Dermis microvascular lymphatic vessel endothelial cell (primary cell): Measurements from ENCODE around the gene CASQ1. TPM values are rescaled to one million over a fixed set of nuclear protein-coding genes. Genes with fewer than 3 reads are reported as not detected.

Experiments
- DNase-seq, 2 donors: peaks; one replicate each; pipeline versions ENCODE4 v3.0.0 to v3.0.0-alpha.2; 2010; ENCODE audit warnings: low read depth in 2 of 2
- total RNA-seq: library from RNA; depleted of rRNA; stranded (reverse); fragments of >200 nt; gene quantifications from 2 replicates; pipeline ENCODE4 v1.2.1, GENCODE V29; 2014

CASQ1 gene
- total RNA-seq, 1 donor from 2014 or later, result not detected

DNA sequence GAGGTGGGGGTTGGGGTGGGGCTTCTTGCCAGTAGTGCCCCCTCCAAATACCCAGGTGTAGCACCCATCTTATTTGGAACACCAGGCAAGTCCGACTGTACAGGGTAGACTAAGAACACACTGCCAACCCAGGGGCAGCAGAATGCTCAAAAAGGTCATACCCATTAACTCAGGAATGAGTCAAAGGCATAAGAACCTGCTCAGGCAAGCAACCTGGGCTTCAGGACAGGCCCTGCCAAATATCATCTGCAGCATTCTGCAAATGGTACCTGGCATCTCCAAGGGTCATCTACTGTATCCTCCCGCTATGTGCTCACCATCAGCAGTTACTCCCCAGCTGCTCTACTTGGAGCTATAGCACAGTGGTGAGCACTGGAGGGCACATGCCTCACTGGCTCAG is 34.2 kb downstream of the CASQ1 start:
- DNase-seq, result no peak

DNA sequence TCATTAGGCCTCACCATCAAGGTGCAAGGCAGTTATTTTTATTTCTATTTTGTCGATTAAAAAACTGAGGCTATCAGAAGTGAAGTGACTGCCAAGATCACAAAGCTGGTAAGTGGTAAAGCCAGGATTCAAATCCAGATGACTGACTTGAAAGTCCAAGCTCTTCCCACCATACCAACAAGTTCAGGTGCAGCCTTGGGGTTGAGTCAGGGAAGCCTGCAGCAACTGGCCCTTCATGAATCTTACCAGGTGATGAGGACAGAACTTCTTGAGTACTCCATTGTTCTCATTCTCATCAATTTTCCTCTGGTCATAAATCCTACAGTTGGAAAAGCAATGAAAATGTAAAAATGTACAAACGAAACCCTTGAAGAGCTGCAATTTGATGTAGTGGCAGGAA is 35.0 kb downstream of the CASQ1 start:
- no peak for DNase-seq

DNA sequence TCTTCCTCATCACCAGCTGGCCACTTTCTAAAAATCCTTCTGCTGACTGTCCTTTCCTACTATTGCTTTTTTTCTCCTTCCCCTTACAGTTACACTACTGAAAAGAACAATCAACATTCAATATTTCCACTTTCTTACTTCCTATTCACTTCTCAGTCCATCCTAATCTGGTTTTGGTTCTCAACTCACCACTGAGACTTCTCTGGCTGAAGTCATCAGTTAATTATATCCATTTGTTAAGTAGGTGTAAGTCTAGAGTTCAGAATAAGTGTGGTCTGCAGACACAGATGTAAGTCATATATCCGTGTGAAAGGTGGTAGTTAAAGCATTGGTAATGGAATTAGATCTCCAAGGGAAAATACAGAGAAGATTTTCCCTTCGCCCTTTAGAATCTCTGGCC is 36.2 kb downstream of the CASQ1 start:
- no peak for DNase-seq

DNA sequence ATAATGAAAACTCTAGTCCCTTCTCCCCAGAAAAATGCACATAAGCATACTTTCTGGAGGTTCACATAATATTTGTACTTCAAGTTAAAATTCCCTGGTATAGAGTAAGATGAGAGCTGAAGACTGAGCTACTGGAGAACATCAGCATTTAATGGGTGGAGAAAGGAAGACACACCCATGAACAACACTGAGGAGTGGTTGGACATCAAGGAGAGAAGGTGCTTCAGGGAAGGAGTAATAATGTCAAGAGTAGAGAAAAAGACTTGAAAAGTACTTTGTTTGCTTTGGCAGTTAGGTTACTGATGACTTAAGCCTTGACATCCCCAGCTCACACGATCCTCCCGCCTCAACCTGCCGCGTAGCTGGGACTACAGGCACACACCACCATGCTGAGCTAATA is 36.7 kb downstream of the CASQ1 start:
- DNase-seq, result no peak

DNA sequence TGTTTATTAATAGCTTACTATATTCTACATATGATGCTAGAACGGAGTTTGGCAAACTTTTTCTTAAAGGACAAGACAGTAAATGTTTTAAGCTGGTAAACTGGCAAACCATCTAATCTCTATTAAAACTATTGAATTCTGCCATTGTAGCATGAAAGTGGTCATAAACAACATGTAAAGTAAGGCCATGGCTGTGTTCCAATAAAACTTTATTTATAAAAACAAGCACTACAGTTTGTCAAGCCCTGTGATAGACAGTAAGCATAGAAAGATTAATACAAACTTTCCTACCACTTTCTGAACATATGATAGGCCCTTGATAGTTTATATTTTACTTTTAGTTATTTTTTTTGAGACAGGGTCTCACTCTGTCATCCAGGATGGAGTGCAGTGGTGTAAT is 37.2 kb downstream of the CASQ1 start:
- DNase-seq, result no peak

DNA sequence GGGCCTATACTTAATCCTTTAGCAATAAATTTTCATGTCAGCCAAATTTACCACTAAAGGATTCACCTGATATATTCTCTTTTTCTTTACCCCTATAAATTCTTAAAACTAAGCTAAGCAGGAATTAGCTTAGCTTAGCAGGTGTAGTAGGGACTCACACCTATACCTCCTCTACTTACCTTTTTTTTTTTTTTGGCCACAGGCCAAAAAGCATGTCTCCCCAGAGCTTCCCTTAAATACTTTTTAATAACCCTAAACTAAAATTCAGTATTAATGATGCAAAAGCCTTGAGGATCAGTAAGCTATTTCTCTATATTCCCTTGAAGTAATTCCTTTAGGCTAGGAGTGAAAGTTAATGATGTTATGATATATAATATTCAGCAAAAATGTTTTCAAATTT is 38.1 kb downstream of the CASQ1 start:
- DNase-seq, result no peak

DNA sequence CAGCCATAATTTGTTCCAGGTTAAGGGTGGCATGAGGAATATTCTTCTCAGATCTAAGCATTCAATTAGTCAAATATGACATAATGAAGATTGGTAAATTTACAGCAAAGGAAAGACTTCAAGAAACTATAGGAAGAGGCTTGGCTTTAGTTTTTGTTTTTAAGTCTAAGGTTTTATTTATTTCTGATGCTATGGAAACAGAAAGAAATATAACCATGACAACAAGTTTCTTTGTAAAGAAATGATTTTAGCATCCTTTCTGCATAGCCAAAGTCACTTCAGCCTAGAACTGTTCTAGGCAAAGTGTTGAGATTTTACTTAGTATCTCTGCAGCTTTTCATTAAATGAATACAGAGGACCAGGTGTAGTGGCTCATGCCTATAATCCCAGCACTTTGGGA is 42.5 kb downstream of the CASQ1 start:
- DNase-seq, result no peak

DNA sequence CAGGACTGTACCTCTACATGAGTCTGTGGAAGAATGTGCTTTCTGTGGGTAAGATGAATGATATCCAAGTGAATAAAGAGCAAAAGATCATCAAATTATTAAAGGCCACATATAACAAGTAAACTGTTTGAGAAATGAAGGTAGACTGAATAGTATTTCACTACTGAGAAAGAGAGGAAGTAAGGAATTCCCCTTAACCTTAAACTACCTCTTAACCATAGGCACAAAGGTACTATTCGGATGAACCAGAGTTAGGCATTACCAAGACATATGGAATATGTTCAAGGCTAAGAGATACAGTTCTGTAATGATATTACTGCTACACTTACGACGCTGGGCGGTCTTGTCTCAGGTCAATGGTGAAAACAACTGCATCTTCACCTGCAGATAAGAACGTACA is 46.4 kb downstream of the CASQ1 start:
- no peak for DNase-seq

DNA sequence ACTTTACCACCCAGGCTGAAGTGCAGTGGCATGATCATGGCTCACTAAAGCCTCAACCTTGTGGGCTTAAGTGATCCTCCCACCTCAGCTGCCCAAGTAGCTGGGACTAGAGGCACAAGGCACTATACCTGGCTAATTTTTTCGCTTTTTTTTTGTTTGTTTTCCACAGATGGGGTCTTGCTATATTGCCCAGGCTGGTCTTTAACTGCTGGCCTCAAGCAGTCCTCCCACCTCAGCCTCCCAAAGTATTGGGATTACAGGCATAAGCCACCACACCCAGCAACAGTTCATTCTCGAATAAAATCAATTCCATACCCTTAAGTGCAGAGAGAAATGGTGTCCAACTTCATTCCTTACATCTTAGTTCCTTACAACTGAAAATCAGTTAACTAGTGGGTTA is 47.2 kb downstream of the CASQ1 start:
- DNase-seq, result no peak

DNA sequence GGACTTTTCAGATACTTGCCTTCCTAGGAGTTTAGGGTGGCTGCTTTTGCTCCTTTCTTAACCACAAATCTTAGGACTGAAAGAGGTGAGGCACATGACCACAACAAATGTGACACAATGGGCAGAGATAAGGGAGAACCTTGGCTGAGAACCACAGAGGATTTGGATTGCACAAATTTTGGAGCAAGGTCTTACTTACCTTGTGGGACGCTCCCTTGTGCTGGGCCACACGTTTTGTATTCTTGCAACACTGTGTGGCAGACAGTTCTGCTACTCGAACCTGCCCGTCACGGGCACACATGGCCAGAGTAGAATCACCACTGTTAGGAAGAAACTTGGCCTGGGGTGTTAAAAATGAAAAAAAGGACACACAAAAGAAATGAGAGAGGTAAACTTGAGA is 48.0 kb downstream of the CASQ1 start:
- no peak for DNase-seq

DNA sequence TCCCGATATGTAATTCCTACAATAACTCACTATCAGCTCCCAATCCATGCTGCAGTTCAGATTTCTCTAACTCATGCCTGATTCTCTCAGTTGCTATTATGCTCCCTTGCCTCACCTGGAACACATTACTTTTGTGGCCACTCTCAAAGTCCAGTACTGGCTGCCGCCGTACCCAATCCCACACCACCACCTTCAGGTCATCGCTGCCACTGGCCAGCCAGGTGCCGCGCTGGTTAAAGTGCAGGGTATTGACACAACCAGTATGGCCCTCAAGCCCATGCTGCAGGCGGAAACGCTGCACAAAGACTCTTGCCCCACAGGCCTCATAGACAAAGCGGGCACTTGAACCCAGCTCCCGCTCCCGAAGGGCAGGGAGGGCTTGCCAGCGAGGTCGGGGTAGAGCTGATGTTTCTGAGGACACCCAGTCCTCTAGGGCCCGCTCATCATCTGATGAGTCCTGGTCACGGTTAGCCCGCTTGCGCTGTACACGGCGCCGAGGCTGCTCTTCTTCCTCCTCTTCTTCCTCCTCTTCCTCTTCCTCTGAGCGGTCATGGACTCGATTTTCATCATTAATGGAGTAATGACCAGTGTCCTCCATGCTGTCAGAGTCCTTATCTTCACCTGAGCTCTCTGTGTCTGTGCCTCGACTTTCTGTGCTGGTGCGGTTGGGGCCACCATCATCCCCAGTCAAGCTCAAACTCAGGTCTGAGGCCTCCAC is 49.4 kb downstream of the CASQ1 start:
- DNase-seq, result no peak

DNA sequence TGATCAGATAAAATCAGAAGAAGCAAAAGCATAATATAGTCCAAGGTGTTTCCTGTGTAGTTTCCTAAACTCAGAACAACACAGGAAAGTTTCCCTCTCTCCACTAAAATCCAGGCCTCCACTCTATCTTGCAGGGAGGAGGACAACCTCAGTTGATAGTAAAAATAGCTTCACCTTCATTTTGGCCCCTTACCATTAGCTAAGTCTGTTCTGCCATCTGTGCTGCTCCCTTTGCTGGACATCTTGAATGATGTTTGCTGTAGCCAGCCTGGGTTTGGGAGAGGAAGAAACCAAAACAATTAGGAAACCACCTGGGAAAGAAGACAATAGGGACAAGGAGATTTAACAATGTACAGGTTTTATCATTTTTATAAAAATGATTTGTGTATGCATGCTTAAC is 53.4 kb downstream of the CASQ1 start:
- DNase-seq, result peak in 1 of 2 donors; percentile 29

DNA sequence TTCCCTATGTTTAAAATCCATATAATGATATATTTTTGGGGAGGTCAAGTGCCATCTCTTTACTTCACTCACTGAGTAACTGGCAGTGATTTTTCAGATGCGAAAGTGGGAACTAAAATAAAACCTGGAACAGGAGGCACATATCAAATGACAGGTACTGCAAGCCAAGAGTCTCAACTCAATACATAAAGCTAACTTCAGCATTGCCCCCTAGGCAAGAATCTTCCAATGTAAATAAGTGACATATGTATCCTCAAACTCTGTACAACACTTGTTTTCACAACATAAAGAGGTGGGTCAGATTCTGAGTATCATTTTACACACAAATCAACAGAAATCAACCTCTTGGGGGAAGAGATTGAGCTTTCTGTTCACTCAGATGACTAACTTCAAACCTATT is 53.8 kb downstream of the CASQ1 start:
- DNase-seq, result peak in 1 of 2 donors; percentile 5

DNA sequence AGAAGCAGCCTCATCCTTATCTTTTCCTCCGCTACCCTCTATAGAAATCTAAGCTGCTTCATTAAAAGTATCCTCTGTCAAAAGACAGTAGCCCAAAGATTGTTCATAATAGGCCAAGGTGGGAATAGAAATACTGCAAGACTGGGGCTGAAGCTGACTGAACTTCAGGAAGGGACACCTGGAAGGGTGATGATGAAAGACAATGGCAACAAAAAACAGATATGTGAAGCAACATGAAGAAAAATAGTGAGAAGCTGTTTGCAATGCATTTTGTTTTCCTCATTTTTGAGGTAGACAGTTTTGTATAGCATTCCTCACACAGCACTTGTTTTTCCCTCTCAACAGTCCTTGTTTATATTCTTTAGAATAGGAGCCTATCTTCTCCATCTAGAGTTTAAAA is 55.1 kb downstream of the CASQ1 start:
- DNase-seq, result no peak

DNA sequence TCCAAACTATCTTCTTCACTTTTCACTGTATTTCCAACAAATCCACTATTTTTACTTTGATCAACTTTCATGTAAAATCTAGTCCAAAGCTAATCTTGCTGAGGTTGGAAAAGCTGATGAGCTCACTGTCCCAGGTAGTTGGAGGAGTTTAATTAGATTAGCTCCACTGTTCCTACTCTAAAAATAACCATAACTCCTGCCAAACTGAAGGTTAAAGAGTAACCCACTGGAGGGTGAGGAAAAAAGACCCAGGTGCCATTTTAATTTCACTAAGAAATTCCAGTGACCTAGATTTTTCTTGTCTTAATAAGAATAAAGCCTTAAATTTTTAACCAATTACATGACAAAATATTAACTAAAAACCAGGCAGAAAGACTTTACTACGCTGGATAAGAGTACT is 56.7 kb downstream of the CASQ1 start:
- DNase-seq, result no peak

DNA sequence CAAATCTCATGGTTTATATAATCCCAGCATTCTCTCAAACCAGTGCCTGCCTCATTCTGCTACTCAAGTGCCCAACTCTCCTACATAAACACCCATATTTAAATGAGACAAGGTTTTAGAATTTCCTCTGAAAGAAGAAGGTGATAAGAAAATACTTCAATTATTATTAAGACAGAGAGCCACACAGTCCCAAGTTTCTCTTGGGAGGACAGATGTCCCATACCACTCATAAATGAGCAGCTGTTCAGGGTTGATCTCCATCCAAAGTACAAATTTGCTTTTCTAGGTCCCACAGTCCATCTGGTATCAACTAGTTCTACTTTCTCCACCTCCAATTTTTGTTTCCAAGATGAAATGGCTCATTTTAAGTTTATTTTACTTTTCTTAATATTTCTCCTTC is 60.6 kb downstream of the CASQ1 start:
- DNase-seq, result no peak

Other genes starting within 250 kb of the CASQ1 start
- gene IGSF9, start 245.0 kb upstream of the CASQ1 start, total RNA-seq, result not detected in 2 replicates
- gene SLAMF9, start 236.3 kb upstream of the CASQ1 start, total RNA-seq, result not detected in 2 replicates
- gene PIGM, start 158.6 kb upstream of the CASQ1 start, total RNA-seq, result 2.3 and 3.5 TPM in 2 replicates
- not detected in 2 replicates for gene KCNJ10, start 120.4 kb upstream of the CASQ1 start, total RNA-seq
- gene KCNJ9, start 109.0 kb upstream of the CASQ1 start, total RNA-seq, result not detected in 2 replicates
- 5.6 and 9.2 TPM in 2 replicates for gene IGSF8, start 92.0 kb upstream of the CASQ1 start, total RNA-seq
- gene ATP1A2, start 74.8 kb upstream of the CASQ1 start, total RNA-seq, result not detected in 2 replicates
- not detected in 2 replicates for gene ATP1A4, start 39.0 kb upstream of the CASQ1 start, total RNA-seq
- 38.9 and 83.1 TPM in 2 replicates for gene PEA15, start 14.8 kb downstream of the CASQ1 start, total RNA-seq
- gene DCAF8, start 72.0 kb downstream of the CASQ1 start, total RNA-seq, result 62.1 and 73.6 TPM in 2 replicates
- 24.9 and 29.3 TPM in 2 replicates for gene PEX19, start 94.6 kb downstream of the CASQ1 start, total RNA-seq
- 214 and 248 TPM in 2 replicates for gene COPA, start 152.7 kb downstream of the CASQ1 start, total RNA-seq
- gene NCSTN, start 152.8 kb downstream of the CASQ1 start, total RNA-seq, result 50.7 and 80.0 TPM in 2 replicates
- under 0.01 TPM in 1 of 2 replicates, not detected in the other for gene NHLH1, start 176.5 kb downstream of the CASQ1 start, total RNA-seq
- not detected in 2 replicates for gene VANGL2, start 210.0 kb downstream of the CASQ1 start, total RNA-seq